GM19239 (cell line): Measurements from ENCODE around the gene FUT8.
A peak's percentile ranks its signal among the peaks of the same experiment; 100 is the strongest.

Source experiments
- DNase-seq: peaks from one replicate; pipeline ENCODE4 v3.0.0; 2011; ENCODE audit warnings: low spot score; ENCODE audit not compliant: insufficient read length
- FAIRE-seq: peaks from 2 replicates; lab custom pipeline; 2011; peaks lifted over from hg19 to GRCh38; lab: Jason Lieb, UNC

Gene FUT8

DNA sequence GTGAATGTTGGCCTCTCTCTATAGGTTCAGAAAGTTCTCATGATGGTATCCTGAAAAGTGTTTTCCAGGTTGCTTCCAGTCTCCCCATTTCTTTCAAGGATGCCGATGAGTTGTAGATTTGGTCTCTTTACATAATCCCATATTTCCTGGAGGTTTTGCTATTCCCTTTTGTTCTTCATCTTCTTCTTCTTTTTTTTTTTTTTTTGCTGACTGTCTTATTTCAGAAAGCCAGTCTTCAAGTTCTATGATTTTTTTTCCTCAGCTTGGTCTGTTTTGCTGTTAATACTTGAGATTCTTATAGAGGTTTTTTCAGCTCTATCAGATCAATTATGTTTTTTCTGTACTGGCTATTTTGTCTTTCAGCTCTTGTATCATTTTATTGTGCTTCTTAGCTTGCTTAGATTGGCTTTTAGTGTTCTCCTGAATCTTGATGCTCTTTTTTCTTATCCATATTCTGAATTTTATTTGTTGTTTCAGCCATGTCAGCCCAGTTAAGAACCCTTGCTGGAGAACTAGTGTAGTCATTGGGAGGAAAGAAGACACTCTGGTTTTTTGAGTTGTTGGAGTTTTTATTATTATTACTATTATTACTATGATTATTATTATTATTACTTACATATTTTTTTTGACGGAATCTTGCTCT, 124.4 kb downstream of the FUT8 start:
- no peak for DNase-seq
- no peak for FAIRE-seq

DNA sequence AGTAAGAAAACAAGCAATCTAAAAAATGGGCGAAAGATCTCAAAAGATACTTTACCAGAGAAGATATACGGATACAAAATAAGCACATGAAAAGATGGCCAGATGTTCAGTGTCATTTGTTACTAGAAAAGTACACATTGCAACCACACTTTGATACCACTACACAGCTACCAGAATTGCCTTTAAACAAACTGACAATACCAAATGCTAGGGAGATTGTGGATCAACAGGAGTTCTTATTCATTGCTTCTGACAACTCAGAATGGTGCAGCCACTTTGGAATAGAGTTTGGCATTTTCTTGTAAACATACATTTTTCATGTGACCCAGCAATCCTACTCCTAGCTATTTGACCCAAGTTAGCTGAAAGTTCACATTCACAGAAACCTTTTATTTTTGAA, 136.3 kb downstream of the FUT8 start:
- FAIRE-seq (no peak), DNase-seq (no peak)

DNA sequence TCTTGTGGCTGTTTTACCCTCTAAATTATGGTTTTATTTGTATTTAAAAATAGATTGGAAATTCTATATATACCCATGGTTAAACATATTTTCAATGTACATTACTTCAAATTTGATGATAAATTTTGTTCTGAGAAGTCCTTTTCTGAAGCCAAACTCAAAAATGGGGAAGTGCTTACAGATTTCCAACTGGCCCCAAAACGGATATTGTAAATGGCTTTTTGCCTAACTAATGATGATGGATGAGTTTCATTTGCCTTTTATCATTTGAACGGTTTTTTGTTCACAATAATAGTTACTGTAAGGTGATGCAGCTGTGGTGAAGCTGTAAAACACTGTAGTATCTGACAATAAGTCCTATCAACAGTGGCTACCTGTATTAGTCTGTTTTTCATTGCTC, 136.9 kb downstream of the FUT8 start:
- FAIRE-seq (no peak), DNase-seq (no peak)

GRCh38 chr14:65550779-65551643, 138.5 kb downstream of the FUT8 start:
- FAIRE-seq (no peak), DNase-seq (no peak)

- FAIRE-seq: no peak
- DNase-seq: no peak
These were observed 140.2 kb downstream of the FUT8 start for GRCh38 chr14:65552724-65553123.

DNA sequence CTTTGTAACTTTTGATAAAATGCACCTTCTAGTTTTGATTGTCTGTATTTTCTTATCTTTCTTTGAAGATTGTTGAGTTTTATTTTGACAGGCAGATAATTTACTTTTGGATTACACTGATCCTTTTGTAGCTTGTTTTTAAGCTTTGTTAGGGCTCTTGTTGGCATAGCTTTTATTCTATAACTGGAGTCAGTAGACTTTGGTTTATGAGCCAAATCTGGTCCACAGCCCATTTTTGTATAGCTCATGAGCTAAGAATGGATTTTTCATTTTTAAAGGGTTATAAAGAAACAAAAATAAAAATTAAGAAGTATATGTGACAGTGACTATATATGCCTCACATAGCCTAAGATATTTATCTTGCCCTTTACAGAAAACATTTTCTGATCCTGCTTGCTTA, 142.3 kb downstream of the FUT8 start:
- FAIRE-seq (no peak), DNase-seq (no peak)

GRCh38 chr14:65555358-65555757, 142.8 kb downstream of the FUT8 start:
- FAIRE-seq (no peak), DNase-seq (no peak)

GRCh38 chr14:65558363-65558762, 145.8 kb downstream of the FUT8 start:
- FAIRE-seq: no peak
- no peak for DNase-seq

- DNase-seq: no peak
- peak; percentile 28 for FAIRE-seq
These were observed 148.0 kb downstream of the FUT8 start for GRCh38 chr14:65560340-65561027.

DNA sequence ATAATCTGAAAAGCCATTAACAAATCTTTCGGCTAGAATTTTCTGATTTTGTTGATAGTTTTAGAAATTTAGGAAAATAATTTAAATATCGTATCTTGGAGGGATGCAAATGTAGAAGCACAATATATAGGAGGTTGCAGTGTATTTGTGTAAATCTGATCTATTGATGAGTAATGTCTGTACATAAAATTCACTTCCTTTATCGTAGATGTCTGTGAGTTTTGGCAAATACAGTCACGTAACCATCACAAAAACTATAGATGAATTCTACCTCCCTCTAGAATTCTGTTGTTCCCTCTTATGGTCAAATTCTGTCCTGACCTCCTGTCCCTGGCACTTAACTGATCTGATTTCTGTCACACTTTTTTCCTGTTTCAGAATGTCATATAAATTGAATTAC, 151.8 kb downstream of the FUT8 start:
- FAIRE-seq (peak; percentile 28), DNase-seq (no peak)

DNA sequence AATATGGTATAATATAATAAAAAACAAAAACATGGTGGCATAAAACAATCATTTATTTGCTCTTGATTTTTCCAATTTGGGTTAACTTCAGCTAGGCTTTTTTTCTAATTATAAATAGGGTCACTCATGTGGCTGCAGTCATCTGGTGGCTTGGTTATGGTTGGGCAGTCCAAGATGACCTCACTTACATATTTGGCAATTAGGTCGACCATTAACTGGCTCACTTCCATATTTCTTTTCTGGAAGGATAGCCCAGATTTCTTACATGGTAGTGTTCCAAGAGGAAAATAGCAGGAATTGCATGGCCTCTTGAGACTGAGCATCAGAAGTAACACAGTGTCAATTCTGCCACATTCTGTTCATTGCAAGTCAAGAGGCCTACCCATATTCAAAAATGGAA, 153.4 kb downstream of the FUT8 start:
- DNase-seq (no peak), FAIRE-seq (peak; percentile 51)

DNA sequence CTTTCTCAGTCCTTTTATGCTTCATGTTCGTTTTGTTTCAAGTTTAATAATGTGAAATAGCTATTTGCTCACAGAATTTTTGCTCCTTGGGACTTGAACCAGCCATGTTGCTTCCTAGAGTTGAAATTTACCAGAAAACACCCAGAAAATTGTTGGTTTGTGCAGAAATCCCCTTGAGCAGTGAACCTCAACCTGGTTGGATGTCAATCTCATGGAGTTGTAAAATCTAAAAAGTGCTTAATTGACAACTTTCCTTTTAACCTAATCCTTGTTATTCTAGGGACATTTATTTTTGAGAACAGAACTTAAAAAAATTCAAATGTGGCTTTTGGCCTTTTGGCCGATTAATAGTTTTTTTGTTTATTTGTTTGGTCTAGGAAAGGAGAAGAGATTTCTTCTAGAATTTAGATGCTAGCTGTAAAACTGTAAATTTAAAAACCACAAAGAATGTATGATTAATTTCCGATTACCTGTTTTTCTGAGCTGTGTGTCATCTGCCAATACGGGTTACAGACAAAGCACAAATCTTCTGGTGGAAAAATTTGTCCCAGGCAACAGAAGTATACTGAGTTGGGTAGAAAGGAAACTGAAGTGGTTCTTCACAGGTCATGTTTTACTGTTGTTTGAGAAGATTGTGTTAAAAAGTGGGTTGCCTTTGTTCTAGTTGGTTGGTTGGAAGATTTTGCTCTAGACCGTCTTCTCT, 154.4 kb downstream of the FUT8 start:
- peak; percentile 79 for FAIRE-seq

DNA sequence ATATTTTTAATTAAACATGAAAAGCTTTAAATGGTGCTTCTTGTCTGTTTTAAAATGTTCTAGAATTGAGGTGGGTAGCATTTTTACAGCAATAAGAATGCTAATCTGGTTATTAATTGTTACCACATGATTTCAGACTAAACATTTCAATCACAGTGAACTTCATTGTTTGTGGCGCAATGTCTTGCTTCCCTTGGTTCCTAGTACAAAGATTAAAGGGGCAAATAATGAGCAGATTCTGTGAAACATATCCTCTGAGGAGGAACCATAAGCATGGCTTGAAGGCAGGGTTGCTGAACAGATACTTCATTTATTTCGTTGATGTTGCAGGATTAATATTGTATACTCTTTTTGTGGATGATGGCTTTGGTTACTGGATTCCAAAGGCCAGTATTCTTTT, 162.1 kb downstream of the FUT8 start:
- FAIRE-seq: no peak
- no peak for DNase-seq

More for the DNA sequence above, 154.4 kb downstream of the FUT8 start:
- DNase-seq: no peak

GRCh38 chr14:65575389-65575788, 162.9 kb downstream of the FUT8 start:
- no peak for DNase-seq
- no peak for FAIRE-seq

- FAIRE-seq (no peak), DNase-seq (no peak)
These were observed 168.4 kb downstream of the FUT8 start for GRCh38 chr14:65580973-65581372.

- FAIRE-seq (no peak), DNase-seq (no peak)
These were observed 168.8 kb downstream of the FUT8 start for GRCh38 chr14:65581378-65581777.

DNA sequence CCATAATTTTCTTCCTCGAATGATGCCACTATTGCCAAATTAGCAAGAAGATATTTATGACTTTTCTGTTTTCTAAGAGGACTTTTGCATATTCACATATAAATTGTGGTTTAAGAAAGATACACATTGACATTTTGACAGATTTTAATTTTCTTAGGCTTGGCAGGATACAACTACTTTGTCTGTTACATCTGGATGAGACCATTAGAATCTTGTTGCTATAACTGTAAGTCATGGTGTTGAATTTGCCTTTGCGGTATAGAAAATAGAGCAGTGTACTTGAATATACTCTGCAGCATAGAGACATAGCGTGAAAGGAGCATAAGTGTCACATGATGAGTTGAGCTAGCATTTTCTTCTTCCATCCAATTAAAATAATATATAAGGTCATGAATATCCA, 169.3 kb downstream of the FUT8 start:
- no peak for DNase-seq
- no peak for FAIRE-seq

- FAIRE-seq: no peak
- no peak for DNase-seq
These were observed 172.7 kb downstream of the FUT8 start for GRCh38 chr14:65585216-65585615.

GRCh38 chr14:65588426-65589140, 176.1 kb downstream of the FUT8 start:
- DNase-seq (no peak), FAIRE-seq (no peak)
